ENCODE data around the gene XIRP1.

GRCh38 chr3:39209329-39209970 is 17.1 kb upstream of the XIRP1 start:
- TF ChIP-seq EP300 (IDR thresholded peaks at IDR 0.05), result no peak
- TF ChIP-seq CTCF (IDR thresholded peaks at IDR 0.05), result no peak
- TF ChIP-seq POLR2A (IDR thresholded peaks at IDR 0.05), result no peak
- peak in 3 of 4 donors; percentile 9 to 53 (median 21) for TF ChIP-seq POLR2AphosphoS5 (IDR thresholded peaks at IDR 0.05)
